Fibroblast of lung (primary cell): ENCODE measurements around the gene AGR3. TPM values are rescaled to one million over a fixed set of nuclear protein-coding genes. Genes with fewer than 3 reads are reported as not detected.

ENCODE experiments used
- DNase-seq, 2 donors: peaks; one replicate each; pipeline versions ENCODE4 v3.0.0 to v3.0.0-alpha.2; 2010; ENCODE audit warnings: low read depth in 2 of 2
- H2AFZ ChIP-seq: 2 replicates; pipeline ENCODE4 v1.5.1; 2012; ENCODE audit warnings: low read length, control low read depth, inconsistent platforms
- H3K27ac ChIP-seq: 2 replicates; pipeline ENCODE4 v1.5.1; 2011; ENCODE audit warnings: low read length, control low read depth; ENCODE audit not compliant: insufficient read depth
- H3K27me3 ChIP-seq: 2 replicates; pipeline ENCODE4 v1.5.1; 2011; ENCODE audit warnings: mild to moderate bottlenecking, low read length; ENCODE audit not compliant: control insufficient read depth, insufficient read depth
- H3K36me3 ChIP-seq: 2 replicates; pipeline ENCODE4 v1.5.1; 2011; ENCODE audit warnings: low read length; ENCODE audit not compliant: control insufficient read depth, insufficient read depth
- H3K4me1 ChIP-seq: 2 replicates; pipeline ENCODE4 v1.5.1; 2011; ENCODE audit warnings: low read length; ENCODE audit not compliant: control insufficient read depth, insufficient read depth; ENCODE audit errors: extremely low read depth
- H3K4me2 ChIP-seq: 2 replicates; pipeline ENCODE4 v1.5.1; 2011; ENCODE audit warnings: low read length, control low read depth; ENCODE audit not compliant: insufficient read depth; ENCODE audit errors: extremely low read depth
- H3K4me3 ChIP-seq, 4 experiments: fragments of 200-600 bp in 1 of 4; sonication (generic) in 1 of 4; replicated peaks in 1 of 4; 2 replicates each; pipeline ENCODE4 v1.5.1; 2011 to 2016; ENCODE audit warnings: low read length in 4 of 4, low read depth in 3 of 4, mild to moderate bottlenecking in 3 of 4, control low read depth in 2 of 4, inconsistent platforms in 1 of 4, mixed read lengths in 1 of 4; ENCODE audit not compliant: insufficient read depth in 1 of 4; ENCODE audit errors: control extremely low read depth in 1 of 4
- H3K79me2 ChIP-seq: 2 replicates; pipeline ENCODE4 v1.5.1; 2012; ENCODE audit warnings: mild to moderate bottlenecking, low read length, inconsistent platforms; ENCODE audit not compliant: control insufficient read depth, insufficient read depth
- H3K9ac ChIP-seq: 2 replicates; pipeline ENCODE4 v1.5.1; 2011; ENCODE audit warnings: mild to moderate bottlenecking, low read length, control low read depth; ENCODE audit not compliant: insufficient read depth
- H3K9me3 ChIP-seq: 2 replicates; pipeline ENCODE4 v1.5.1; 2012; ENCODE audit warnings: low read depth, low read length; ENCODE audit not compliant: control insufficient read depth, insufficient read depth
- H4K20me1 ChIP-seq: 2 replicates; pipeline ENCODE4 v1.5.1; 2011; ENCODE audit warnings: low read length; ENCODE audit not compliant: control insufficient read depth, insufficient read depth; ENCODE audit errors: extremely low read depth
- CTCF ChIP-seq, 2 donors: IDR thresholded peaks in 1 of 2; conservative IDR thresholded peaks in 1 of 2; 1 replicate in 1 of 2; 2 replicates in 1 of 2; pipeline ENCODE4 v1.5.1; 2011 to 2012; ENCODE audit warnings: low read length in 2 of 2, control low read depth in 1 of 2, inconsistent platforms in 1 of 2, low read depth in 1 of 2, mild to moderate bottlenecking in 1 of 2
- EZH2 ChIP-seq: IDR thresholded peaks from 2 replicates; pipeline ENCODE4 v1.5.1; 2012; ENCODE audit warnings: low read length, control low read depth, mild to moderate bottlenecking; ENCODE audit errors: missing control alignments
- polyA minus RNA-seq: library from RNA; depleted of rRNA, polyadenylated mRNA; stranded (reverse); fragments of >200 nt; gene quantifications from 2 replicates; pipeline ENCODE4 v1.2.3, GENCODE V29; 2011; ENCODE audit warnings: low replicate concordance
- polyA plus RNA-seq, 2 donors: library from polyadenylated mRNA; depleted of rRNA in 1 of 2; stranded (reverse) in 1 of 2; unstranded in 1 of 2; fragments of >200 nt; gene quantifications; 2 replicates each; pipeline ENCODE4 v1.2.1, GENCODE V29; 2011 to 2012; ENCODE audit warnings: missing spikeins in 1 of 2
- total RNA-seq: library from RNA; depleted of rRNA; stranded (reverse); fragments of >200 nt; gene quantifications from 2 replicates; pipeline ENCODE4 v1.2.1, GENCODE V29; 2014

The AGR3 gene
- total RNA-seq (not detected in 2 replicates), polyA plus RNA-seq (not detected in 2 replicates), polyA minus RNA-seq (not detected in 2 replicates)
- not detected in 2 replicates for polyA plus RNA-seq (2012)

GRCh38 chr7:16881844-16882243 is at the start of gene AGR3:
AGR3 (minus strand) TSS chr7:16881983; CDS start chr7:16878618, 3,365 bp downstream.
- DNase-seq = no peak
- TF ChIP-seq CTCF (conservative IDR thresholded peaks at IDR 0.05 in 1 of 2, IDR thresholded peaks at IDR 0.05 in 1 of 2; ENCODE audit: low read depth in 1 of 2, low read length in 2 of 2) = no peak
- TF ChIP-seq EZH2 = no peak
- no peak within 1 kb of the TSS for H3K4me2 ChIP-seq

GRCh38 chr7:16930946-16931345 is 49.2 kb upstream of the AGR3 start:
- Histone ChIP-seq H3K79me2 (no peaks in the 10 kb centered on the region), H4K20me1 (no peaks in the 10 kb centered on the region), H3K9ac (no peak overlapping the region), H3K9me3 (no peaks in the 10 kb centered on the region), H3K4me3 (no peak overlapping the region), H3K4me1 (no peaks in the 10 kb centered on the region), H3K36me3 (no peaks in the 10 kb centered on the region), H3K27ac (no peak overlapping the region), H3K27me3 (no peaks in the 10 kb centered on the region), H3K4me2 (no peak overlapping the region), H2AFZ (no peak overlapping the region)
- no peak for DNase-seq
- TF ChIP-seq CTCF (conservative IDR thresholded peaks at IDR 0.05 in 1 of 2, IDR thresholded peaks at IDR 0.05 in 1 of 2; ENCODE audit: low read depth in 1 of 2, low read length in 2 of 2) = no peak
- no peak for TF ChIP-seq EZH2

More at GRCh38 chr7:16881844-16882243, at the start of gene AGR3:
- Histone ChIP-seq H3K36me3 (no peaks in the 10 kb centered on the region), H3K27ac (no peak within 1 kb of the TSS), H3K27me3 (no peaks in the 10 kb centered on the region), H3K9ac (no peak within 1 kb of the TSS), H3K4me3 (no peak within 1 kb of the TSS), H3K4me1 (no peaks in the 10 kb centered on the region), H2AFZ (no peak within 1 kb of the TSS), H3K79me2 (no peaks in the 10 kb centered on the region), H4K20me1 (no peaks in the 10 kb centered on the region), H3K9me3 (no peaks in the 10 kb centered on the region)

- no peaks in the 10 kb centered on the region for H3K36me3 ChIP-seq
- no peaks in the 10 kb centered on the region for H4K20me1 ChIP-seq
- H3K4me3 ChIP-seq = no peak overlapping the region
- H3K27me3 ChIP-seq = no peaks in the 10 kb centered on the region
- H3K9ac ChIP-seq = no peak overlapping the region
- no peaks in the 10 kb centered on the region for H3K9me3 ChIP-seq
- no peak overlapping the region for H3K4me2 ChIP-seq
- H3K4me1 ChIP-seq = no peaks in the 10 kb centered on the region
- no peak for DNase-seq
- no peaks in the 10 kb centered on the region for H3K79me2 ChIP-seq
- H2AFZ ChIP-seq = no peak overlapping the region
- no peak for TF ChIP-seq CTCF (conservative IDR thresholded peaks at IDR 0.05 in 1 of 2, IDR thresholded peaks at IDR 0.05 in 1 of 2; ENCODE audit: low read depth in 1 of 2, low read length in 2 of 2)
- TF ChIP-seq EZH2 = no peak
- H3K27ac ChIP-seq = no peak overlapping the region
Observed at GRCh38 chr7:16929146-16929762, 47.5 kb upstream of the AGR3 start.
